Spleen (tissue), 7 donors: Measurements from ENCODE around the gene CUX1.
"Not testable (repeated sequence)": the region's sequence is repeated elsewhere in the genome, so short reads cannot be mapped to it uniquely, and the experiment has no call there.

Experiments
- POLR2AphosphoS5 ChIP-seq, 3 donors: sonication (generic); formaldehyde crosslinking; IDR thresholded peaks; one replicate each; pipeline ENCODE4 v1.5.1; 2017; ENCODE audit warnings: antibody characterized with exemption in 3 of 3
- TF ChIP-seq, protein P1 (sequence below), 11 experiments: fragments of 200-600 bp in 7 of 11; fragments of 450-650 bp in 4 of 11; sonication (generic) in 4 of 11; IDR thresholded peaks in 8 of 11; conservative IDR thresholded peaks in 3 of 11; 1 replicate in 7 of 11; 2 replicates in 4 of 11; pipeline versions ENCODE4 v1.4.0 to v1.8.0; 2016 to 2021; ENCODE audit warnings: antibody characterized with exemption in 11 of 11, inconsistent platforms in 4 of 11, mild to moderate bottlenecking in 1 of 11
- donor health status: DM: no; HTN: no; CAD: no; lungs with moderate emphysema.
- donor health status: DM: no; HTN: no; CAD: no.
- donor health status: DM: no; HTN: no; CAD: no.

GRCh38 chr7:101837433-101837832 is 20.0 kb downstream of the CUX1 start:
- TF ChIP-seq, protein P1, sequence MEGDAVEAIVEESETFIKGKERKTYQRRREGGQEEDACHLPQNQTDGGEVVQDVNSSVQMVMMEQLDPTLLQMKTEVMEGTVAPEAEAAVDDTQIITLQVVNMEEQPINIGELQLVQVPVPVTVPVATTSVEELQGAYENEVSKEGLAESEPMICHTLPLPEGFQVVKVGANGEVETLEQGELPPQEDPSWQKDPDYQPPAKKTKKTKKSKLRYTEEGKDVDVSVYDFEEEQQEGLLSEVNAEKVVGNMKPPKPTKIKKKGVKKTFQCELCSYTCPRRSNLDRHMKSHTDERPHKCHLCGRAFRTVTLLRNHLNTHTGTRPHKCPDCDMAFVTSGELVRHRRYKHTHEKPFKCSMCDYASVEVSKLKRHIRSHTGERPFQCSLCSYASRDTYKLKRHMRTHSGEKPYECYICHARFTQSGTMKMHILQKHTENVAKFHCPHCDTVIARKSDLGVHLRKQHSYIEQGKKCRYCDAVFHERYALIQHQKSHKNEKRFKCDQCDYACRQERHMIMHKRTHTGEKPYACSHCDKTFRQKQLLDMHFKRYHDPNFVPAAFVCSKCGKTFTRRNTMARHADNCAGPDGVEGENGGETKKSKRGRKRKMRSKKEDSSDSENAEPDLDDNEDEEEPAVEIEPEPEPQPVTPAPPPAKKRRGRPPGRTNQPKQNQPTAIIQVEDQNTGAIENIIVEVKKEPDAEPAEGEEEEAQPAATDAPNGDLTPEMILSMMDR (IDR thresholded peaks at IDR 0.05 in 8 of 11, conservative IDR thresholded peaks at IDR 0.05 in 3 of 11): not testable (repeated sequence)
- TF ChIP-seq POLR2AphosphoS5 (IDR thresholded peaks at IDR 0.05): not testable (repeated sequence)
